Transverse colon (tissue), 4 donors: ENCODE results near the gene SPIRE1. TPM values are rescaled to one million over a fixed set of nuclear protein-coding genes. Genes with fewer than 3 reads are reported as not detected.

Experiments used
- DNase-seq: peaks from one replicate; pipeline ENCODE4 v3.0.0-alpha.2; 2019
- H3K27ac ChIP-seq, 4 donors: fragments of 200-600 bp; sonication (generic); 2 replicates each; pipeline ENCODE4 v1.5.1; 2016 to 2018; ENCODE audit warnings: inconsistent platforms in 4 of 4
- H3K27me3 ChIP-seq: fragments of 200-600 bp; sonication (generic); 2 replicates; pipeline ENCODE4 v1.5.1; 2017; ENCODE audit warnings: inconsistent platforms
- H3K36me3 ChIP-seq, 4 donors: fragments of 200-600 bp; sonication (generic); 2 replicates each; pipeline ENCODE4 v1.5.1; 2017 to 2019; ENCODE audit warnings: inconsistent platforms in 4 of 4
- H3K4me1 ChIP-seq, 4 donors: fragments of 200-600 bp; sonication (generic); 2 replicates each; pipeline ENCODE4 v1.5.1; 2017 to 2020; ENCODE audit warnings: inconsistent platforms in 4 of 4
- H3K4me3 ChIP-seq, 4 donors: fragments of 200-600 bp; sonication (generic); 1 replicate in 1 of 4; 2 replicates in 3 of 4; pipeline versions ENCODE4 v1.5.1 to v1.6.1; 2017 to 2019; ENCODE audit warnings: inconsistent platforms in 4 of 4
- H3K9me3 ChIP-seq, 2 donors: fragments of 200-600 bp; sonication (generic); 2 replicates each; pipeline ENCODE4 v1.5.1; 2017 to 2019; ENCODE audit warnings: inconsistent platforms in 2 of 2
- EP300 ChIP-seq: sonication (generic); formaldehyde crosslinking; IDR thresholded peaks from one replicate; pipeline ENCODE4 v1.6.1; 2017; ENCODE audit warnings: antibody characterized with exemption, low read depth
- POLR2A ChIP-seq: fragments of 450-650 bp; IDR thresholded peaks from one replicate; pipeline ENCODE4 v1.6.1; 2016; ENCODE audit warnings: antibody characterized with exemption, mild to moderate bottlenecking, moderate library complexity
- POLR2AphosphoS5 ChIP-seq, 3 donors: sonication (generic); formaldehyde crosslinking; IDR thresholded peaks; one replicate each; pipeline ENCODE4 v1.6.1; 2016; ENCODE audit warnings: antibody characterized with exemption in 3 of 3
- WGBS, 2 donors: methylation state at CpG; one replicate each; pipeline ENCODE4 v1.1.5; 2018; ENCODE audit warnings: low coverage in 1 of 2; 5-methylcytosine and 5-hydroxymethylcytosine counted together
- in situ Hi-C, 4 donors: fragments of 200-750 bp; cut with MboI; loops; one replicate each; pipeline versions ENCODE4 v1.15.0 to v1.15.1; 2017; ENCODE audit warnings: low sequenced_read_pairs in 3 of 4, low pct_ligation_motif_present in 1 of 4, low pct_unique_long_range_greater_than_20kb in 1 of 4
- intact Hi-C: fragments of 100-400 bp; cut with DNase I; formaldehyde crosslinking; loops from one replicate; pipeline ENCODE4 v1.15.1; 2023; ENCODE audit warnings: low total_unique reads
- total RNA-seq, 4 donors: library from RNA; depleted of rRNA; stranded (reverse); fragments of >200 nt; gene quantifications; one replicate each; pipeline ENCODE4 v1.1.0, GENCODE V29; 2016
- TF ChIP-seq, protein P1 (sequence below), 5 experiments: fragments of 200-600 bp in 3 of 5; fragments of 450-650 bp in 2 of 5; sonication (generic) in 3 of 5; IDR thresholded peaks; 1 replicate in 2 of 5; 2 replicates in 3 of 5; pipeline ENCODE4 v1.5.1; 2016 to 2017; ENCODE audit warnings: antibody characterized with exemption in 5 of 5, inconsistent platforms in 3 of 5, mild to moderate bottlenecking in 2 of 5, moderate library complexity in 1 of 5

SPIRE1 gene
- total RNA-seq, 4 donors from 2014 or later: 6.0 to 7.8 (median 6.8) TPM

DNA sequence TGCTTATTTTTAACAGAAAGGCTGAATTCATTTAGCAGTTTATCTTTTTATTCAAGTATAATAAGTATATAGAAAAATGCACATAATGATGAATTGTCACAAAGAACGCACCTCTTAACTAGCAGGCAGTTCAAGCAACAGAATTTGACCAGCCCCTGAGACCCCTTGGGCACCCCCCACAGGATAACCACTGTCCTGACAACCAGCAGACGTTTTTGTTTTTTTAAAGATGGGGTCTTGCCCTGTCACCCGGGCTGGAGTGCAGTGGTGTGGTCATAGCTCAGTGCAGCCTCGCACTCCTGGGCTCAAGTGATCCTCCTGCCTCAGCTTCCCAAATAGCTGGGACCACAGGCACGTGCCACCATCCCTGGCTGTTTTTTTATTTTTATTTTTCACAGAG, 236.2 kb downstream of the SPIRE1 start:
- intact Hi-C loops: no loop called here
- no peaks in the 10 kb centered on the region for H3K27me3 ChIP-seq
- WGBS, 2 donors: 78 to 100% methylated on average over 3 to 5 of the region's 5 CpGs

DNA sequence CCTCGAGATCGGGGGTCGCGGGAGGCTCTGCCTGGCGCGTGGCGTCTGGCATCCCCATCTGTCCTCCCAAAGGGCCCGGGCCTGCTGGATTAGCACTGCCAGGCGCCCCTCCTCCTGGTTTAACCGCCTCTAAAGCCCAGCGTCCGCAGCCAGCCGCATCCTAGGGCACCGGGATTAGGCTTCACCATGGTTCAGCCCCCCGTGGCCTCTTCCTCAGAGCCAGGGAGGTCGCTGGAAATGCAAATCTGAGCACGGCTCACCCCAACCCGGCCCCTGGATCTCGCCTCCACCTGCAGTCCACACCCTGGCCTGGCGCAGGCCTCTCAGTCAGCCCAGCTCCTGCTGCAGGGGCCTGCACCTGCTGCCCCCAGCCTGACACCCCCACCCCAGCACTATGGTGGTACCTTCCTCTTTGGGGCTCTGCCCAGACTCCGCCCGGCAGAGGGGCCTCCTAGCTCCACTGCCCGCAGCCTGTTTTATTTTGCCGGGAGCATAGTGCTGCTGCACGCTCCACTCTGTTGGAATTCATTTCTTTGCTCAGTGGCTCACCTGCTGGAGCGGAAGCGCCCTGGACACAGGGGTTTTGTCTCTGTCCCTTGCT, 237.0 kb downstream of the SPIRE1 start:
- H3K4me3 ChIP-seq: peak overlapping the region in 3 of 4 donors; percentile 48 to 62 (median 51)
- no peaks in the 10 kb centered on the region for H3K9me3 ChIP-seq
- intact Hi-C loops: no loop called here
- H3K4me1 ChIP-seq: peaks cover 0 to 18% (median 11%) of the 10 kb centered on the region in 4 donors
- no peak for DNase-seq
- 61 to 83% methylated on average over 3 to 15 of the region's 27 CpGs for WGBS, 2 donors
- H3K27me3 ChIP-seq: no peaks in the 10 kb centered on the region
- TF ChIP-seq EP300 (no peak), POLR2AphosphoS5 (IDR thresholded peaks at IDR 0.05) (no peak), POLR2A (no peak)
- TF ChIP-seq, protein P1, sequence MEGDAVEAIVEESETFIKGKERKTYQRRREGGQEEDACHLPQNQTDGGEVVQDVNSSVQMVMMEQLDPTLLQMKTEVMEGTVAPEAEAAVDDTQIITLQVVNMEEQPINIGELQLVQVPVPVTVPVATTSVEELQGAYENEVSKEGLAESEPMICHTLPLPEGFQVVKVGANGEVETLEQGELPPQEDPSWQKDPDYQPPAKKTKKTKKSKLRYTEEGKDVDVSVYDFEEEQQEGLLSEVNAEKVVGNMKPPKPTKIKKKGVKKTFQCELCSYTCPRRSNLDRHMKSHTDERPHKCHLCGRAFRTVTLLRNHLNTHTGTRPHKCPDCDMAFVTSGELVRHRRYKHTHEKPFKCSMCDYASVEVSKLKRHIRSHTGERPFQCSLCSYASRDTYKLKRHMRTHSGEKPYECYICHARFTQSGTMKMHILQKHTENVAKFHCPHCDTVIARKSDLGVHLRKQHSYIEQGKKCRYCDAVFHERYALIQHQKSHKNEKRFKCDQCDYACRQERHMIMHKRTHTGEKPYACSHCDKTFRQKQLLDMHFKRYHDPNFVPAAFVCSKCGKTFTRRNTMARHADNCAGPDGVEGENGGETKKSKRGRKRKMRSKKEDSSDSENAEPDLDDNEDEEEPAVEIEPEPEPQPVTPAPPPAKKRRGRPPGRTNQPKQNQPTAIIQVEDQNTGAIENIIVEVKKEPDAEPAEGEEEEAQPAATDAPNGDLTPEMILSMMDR (IDR thresholded peaks at IDR 0.05): no peak
- in situ Hi-C loops: no loop called here
- no peaks in the 10 kb centered on the region for H3K36me3 ChIP-seq
- no peak overlapping the region for H3K27ac ChIP-seq

More for the DNA sequence above, 236.2 kb downstream of the SPIRE1 start:
- no peak for TF ChIP-seq EP300
- TF ChIP-seq POLR2A: no peak
- no peak for TF ChIP-seq POLR2AphosphoS5 (IDR thresholded peaks at IDR 0.05)
- TF ChIP-seq, protein P1 (IDR thresholded peaks at IDR 0.05): no peak
- no peaks in the 10 kb centered on the region for H3K36me3 ChIP-seq
- no peak overlapping the region for H3K27ac ChIP-seq
- H3K4me3 ChIP-seq: no peak overlapping the region
- no peak for DNase-seq
- no peaks in the 10 kb centered on the region for H3K9me3 ChIP-seq
- H3K4me1 ChIP-seq: peaks cover 0 to 15% (median 11%) of the 10 kb centered on the region in 4 donors
- in situ Hi-C loops: no loop called here

DNA sequence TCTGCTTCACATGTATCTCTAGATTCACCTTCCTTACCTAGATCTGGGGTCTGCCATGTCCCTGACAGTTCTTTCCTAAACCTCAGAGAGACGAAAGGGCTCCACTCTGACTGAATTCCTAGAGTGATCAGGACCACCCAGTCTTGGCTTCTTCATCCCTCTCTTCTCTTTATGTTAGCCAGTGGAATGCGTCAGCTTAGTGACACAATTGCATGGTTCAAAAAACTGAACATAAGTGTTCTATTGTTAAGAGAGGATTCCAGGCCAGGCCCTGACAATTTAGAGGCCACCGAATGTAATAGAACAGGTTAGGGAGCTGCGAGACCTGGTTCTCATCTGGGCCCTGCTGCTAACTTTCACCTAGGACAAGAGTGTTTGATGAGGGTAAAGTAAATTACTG, 240.2 kb downstream of the SPIRE1 start:
- WGBS, 2 donors: 86 to 100% methylated on average over 1 to 4 of the region's 4 CpGs

DNA sequence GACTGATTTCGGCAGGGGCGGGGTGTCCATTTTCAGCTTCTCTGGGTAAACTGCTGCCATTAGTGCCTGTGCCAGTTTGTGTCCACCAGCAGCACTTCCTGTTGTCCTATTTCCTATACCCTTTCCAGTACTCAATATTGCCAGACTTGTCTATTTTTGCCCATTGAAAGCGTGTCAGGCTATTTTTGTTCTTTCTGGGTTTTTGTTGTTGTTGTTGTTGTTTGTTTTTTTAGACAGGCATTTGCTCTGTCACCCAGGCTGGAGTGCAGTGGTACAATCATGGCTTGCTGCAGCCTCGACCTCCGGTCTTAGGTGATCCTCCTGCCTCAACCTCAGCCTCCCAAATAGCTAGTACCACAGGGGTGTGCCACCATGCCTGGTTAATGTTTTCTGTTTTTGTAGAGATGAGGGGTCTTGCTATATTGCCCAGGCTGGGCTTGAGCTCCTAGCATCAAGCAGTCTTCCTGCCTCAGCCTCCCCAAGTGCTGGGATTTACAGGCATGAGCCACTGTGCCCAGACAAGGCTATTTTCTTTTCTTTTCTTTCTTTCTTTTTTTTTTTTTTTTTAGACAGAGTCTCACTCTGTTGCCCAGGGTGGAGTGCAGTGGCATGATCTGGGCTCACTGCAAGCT, 241.7 kb downstream of the SPIRE1 start:
- Histone ChIP-seq H3K27ac (peak overlapping the region in 3 of 4 donors; percentile 9 to 43 (median 15)), H3K36me3 (no peaks in the 10 kb centered on the region)
- intact Hi-C loops: no loop called here

More for the DNA sequence above, 240.2 kb downstream of the SPIRE1 start:
- H3K4me1 ChIP-seq: peaks cover 0 to 25% (median 11%) of the 10 kb centered on the region in 4 donors
- TF ChIP-seq, protein P1 (IDR thresholded peaks at IDR 0.05): no peak
- TF ChIP-seq POLR2AphosphoS5 (IDR thresholded peaks at IDR 0.05) (no peak), EP300 (no peak), POLR2A (no peak)
- no peaks in the 10 kb centered on the region for H3K9me3 ChIP-seq
- no peaks in the 10 kb centered on the region for H3K36me3 ChIP-seq
- no peak overlapping the region for H3K4me3 ChIP-seq
- intact Hi-C loops: no loop called here
- no peaks in the 10 kb centered on the region for H3K27me3 ChIP-seq
- H3K27ac ChIP-seq: no peak overlapping the region
- DNase-seq: no peak
- in situ Hi-C loops: no loop called here

More for the DNA sequence above, 241.7 kb downstream of the SPIRE1 start:
- H3K9me3 ChIP-seq: no peaks in the 10 kb centered on the region
- peaks cover 0 to 24% (median 11%) of the 10 kb centered on the region in 4 donors for H3K4me1 ChIP-seq
- in situ Hi-C loops: no loop called here
- H3K4me3 ChIP-seq: no peak overlapping the region
- WGBS, 2 donors: 77 to 100% methylated on average over 2 to 5 of the region's 5 CpGs
- no peaks in the 10 kb centered on the region for H3K27me3 ChIP-seq
- TF ChIP-seq POLR2AphosphoS5 (IDR thresholded peaks at IDR 0.05): no peak
- TF ChIP-seq, protein P1 (IDR thresholded peaks at IDR 0.05): no peak
- TF ChIP-seq POLR2A: no peak
- no peak for TF ChIP-seq EP300
- no peak for DNase-seq
